Activated CD8-positive, alpha-beta memory T cell treated with anti-CD3 and anti-CD28 coated beads, Interleukin-2, amount 50 U/mL, for 24 hours (primary cell): ENCODE measurements around the gene KCNH6.

Source experiments
- DNase-seq: peaks from one replicate; pipeline ENCODE4 v3.0.0-alpha.2; 2020; ENCODE audit errors: extremely low read depth

KCNH6 gene

GRCh38 chr17:63512896-63513644, 10.1 kb upstream of the KCNH6 start:
- no peak for DNase-seq

GRCh38 chr17:63514477-63514876, 8.7 kb upstream of the KCNH6 start:
- DNase-seq, result no peak

GRCh38 chr17:63514974-63515373, 8.2 kb upstream of the KCNH6 start:
- no peak for DNase-seq

- no peak for DNase-seq
Measured at GRCh38 chr17:63515426-63515825, 7.7 kb upstream of the KCNH6 start.

- no peak for DNase-seq
Measured at GRCh38 chr17:63516910-63517824, 6.0 kb upstream of the KCNH6 start.

GRCh38 chr17:63517825-63518534, 5.2 kb upstream of the KCNH6 start:
- no peak for DNase-seq

- no peak for DNase-seq
Measured at GRCh38 chr17:63519116-63519881, 3.9 kb upstream of the KCNH6 start.

GRCh38 chr17:63519972-63520882, 2.9 kb upstream of the KCNH6 start:
- no peak for DNase-seq

GRCh38 chr17:63524051-63524450, 893 bp downstream of the KCNH6 start:
- no peak for DNase-seq

GRCh38 chr17:63525190-63525946, 2.2 kb downstream of the KCNH6 start:
- no peak for DNase-seq

- no peak for DNase-seq
Measured at GRCh38 chr17:63526861-63527260, 3.7 kb downstream of the KCNH6 start.

GRCh38 chr17:63528183-63528582, 5.0 kb downstream of the KCNH6 start:
- DNase-seq, result no peak

GRCh38 chr17:63529711-63530556, 6.8 kb downstream of the KCNH6 start:
- no peak for DNase-seq

- DNase-seq, result no peak
Measured at GRCh38 chr17:63530557-63531021, 7.4 kb downstream of the KCNH6 start.

- no peak for DNase-seq
Measured at GRCh38 chr17:63531022-63531965, 8.1 kb downstream of the KCNH6 start.

GRCh38 chr17:63533433-63534077, 10.4 kb downstream of the KCNH6 start:
- no peak for DNase-seq

GRCh38 chr17:63534078-63534570, 11.0 kb downstream of the KCNH6 start:
- DNase-seq, result no peak
